Endothelial cell of umbilical vein (primary cell): ENCODE data around the gene USH1C.

Experiments
- EZH2 ChIP-seq: IDR thresholded peaks from 2 replicates; pipeline ENCODE4 v1.6.1; 2012; ENCODE audit warnings: borderline replicate concordance, low read depth, mild to moderate bottlenecking, moderate library complexity, low read length, inconsistent platforms; ENCODE audit not compliant: severe bottlenecking
- FOS ChIP-seq: IDR thresholded peaks from 2 replicates; pipeline ENCODE4 v1.6.1; 2011; ENCODE audit warnings: mild to moderate bottlenecking, low read length, moderate library complexity, borderline replicate concordance; ENCODE audit not compliant: insufficient read depth
- GATA2 ChIP-seq: IDR thresholded peaks from 2 replicates; pipeline ENCODE4 v1.7.0; 2011; ENCODE audit warnings: low read depth, mild to moderate bottlenecking, moderate library complexity, mixed read lengths, low read length; ENCODE audit not compliant: insufficient read length, insufficient read depth
- JUN ChIP-seq: IDR thresholded peaks from 2 replicates; pipeline ENCODE4 v1.6.1; 2011; ENCODE audit warnings: borderline replicate concordance, low read depth; ENCODE audit not compliant: insufficient read length, insufficient read depth
- MYC ChIP-seq: IDR thresholded peaks from one replicate; pipeline ENCODE4 v1.6.1; 2011; ENCODE audit warnings: mild to moderate bottlenecking, low read depth, low read length
- POLR2A ChIP-seq: IDR thresholded peaks from 2 replicates; pipeline ENCODE4 v1.6.1; 2012; ENCODE audit warnings: low read depth, mild to moderate bottlenecking, control low read depth, low read length
- POLR2AphosphoS5 ChIP-seq: IDR thresholded peaks from 2 replicates; pipeline ENCODE4 v1.6.1; 2012; ENCODE audit warnings: low read depth, mild to moderate bottlenecking, control low read depth, low read length, moderate library complexity; ENCODE audit not compliant: insufficient read depth
- TF ChIP-seq, protein P1 (sequence below), 2 donors: IDR thresholded peaks; 1 replicate in 1 of 2; 2 replicates in 1 of 2; pipeline ENCODE4 v1.5.1; 2011; ENCODE audit warnings: low read length in 2 of 2, mild to moderate bottlenecking in 2 of 2, moderate library complexity in 2 of 2, control low read depth in 1 of 2, inconsistent platforms in 1 of 2, low read depth in 1 of 2; ENCODE audit not compliant: insufficient read depth in 1 of 2; ENCODE audit errors: extremely low read depth in 1 of 2
- TF ChIP-seq, protein P2 (sequence below): IDR thresholded peaks from 2 replicates; pipeline ENCODE4 v1.6.1; 2011; ENCODE audit not compliant: insufficient read depth, insufficient read length

DNA sequence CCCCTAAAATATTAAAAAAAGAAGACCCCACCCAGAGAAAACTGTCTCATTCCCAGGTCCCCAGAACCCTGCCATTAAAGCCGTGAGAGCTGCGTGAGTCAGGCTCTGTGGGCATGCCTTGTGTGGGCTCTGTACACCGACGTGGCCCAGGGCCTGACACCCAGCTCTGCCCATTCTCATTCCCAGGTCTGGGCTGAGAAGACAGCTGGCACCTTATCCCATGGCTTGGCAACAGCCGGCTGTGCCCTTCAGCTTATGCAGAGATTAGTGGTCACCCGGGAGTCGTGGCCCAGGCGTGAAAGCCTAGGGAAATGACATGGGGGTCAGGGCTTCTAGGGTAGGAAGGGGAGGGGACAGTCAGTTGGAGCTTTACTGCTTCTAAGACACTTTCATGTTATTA, 34.7 kb upstream of the USH1C start:
- TF ChIP-seq, protein P1, sequence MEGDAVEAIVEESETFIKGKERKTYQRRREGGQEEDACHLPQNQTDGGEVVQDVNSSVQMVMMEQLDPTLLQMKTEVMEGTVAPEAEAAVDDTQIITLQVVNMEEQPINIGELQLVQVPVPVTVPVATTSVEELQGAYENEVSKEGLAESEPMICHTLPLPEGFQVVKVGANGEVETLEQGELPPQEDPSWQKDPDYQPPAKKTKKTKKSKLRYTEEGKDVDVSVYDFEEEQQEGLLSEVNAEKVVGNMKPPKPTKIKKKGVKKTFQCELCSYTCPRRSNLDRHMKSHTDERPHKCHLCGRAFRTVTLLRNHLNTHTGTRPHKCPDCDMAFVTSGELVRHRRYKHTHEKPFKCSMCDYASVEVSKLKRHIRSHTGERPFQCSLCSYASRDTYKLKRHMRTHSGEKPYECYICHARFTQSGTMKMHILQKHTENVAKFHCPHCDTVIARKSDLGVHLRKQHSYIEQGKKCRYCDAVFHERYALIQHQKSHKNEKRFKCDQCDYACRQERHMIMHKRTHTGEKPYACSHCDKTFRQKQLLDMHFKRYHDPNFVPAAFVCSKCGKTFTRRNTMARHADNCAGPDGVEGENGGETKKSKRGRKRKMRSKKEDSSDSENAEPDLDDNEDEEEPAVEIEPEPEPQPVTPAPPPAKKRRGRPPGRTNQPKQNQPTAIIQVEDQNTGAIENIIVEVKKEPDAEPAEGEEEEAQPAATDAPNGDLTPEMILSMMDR (IDR thresholded peaks at IDR 0.05; ENCODE audit: extremely low read depth in 1 of 2, insufficient read depth in 1 of 2, low read depth in 1 of 2, low read length in 2 of 2): no peak
- TF ChIP-seq POLR2AphosphoS5: no peak
- TF ChIP-seq, protein P2, sequence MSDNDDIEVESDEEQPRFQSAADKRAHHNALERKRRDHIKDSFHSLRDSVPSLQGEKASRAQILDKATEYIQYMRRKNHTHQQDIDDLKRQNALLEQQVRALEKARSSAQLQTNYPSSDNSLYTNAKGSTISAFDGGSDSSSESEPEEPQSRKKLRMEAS: no peak
- no peak for TF ChIP-seq POLR2A
- TF ChIP-seq EZH2: no peak
- TF ChIP-seq FOS: no peak
- no peak for TF ChIP-seq JUN
- no peak for TF ChIP-seq MYC
- no peak for TF ChIP-seq GATA2
